Right atrium auricular region (tissue), 2 donors: Measurements from ENCODE around the gene RBM6. TPM values are rescaled to one million over a fixed set of nuclear protein-coding genes. Genes with fewer than 3 reads are reported as not detected.
A peak's percentile ranks its signal among the peaks of the same experiment; 100 is the strongest.

ENCODE experiments used
- DNase-seq: peaks from one replicate; pipeline ENCODE4 v3.0.0-alpha.2; 2019; ENCODE audit warnings: low spot score
- H3K27ac ChIP-seq, 2 donors: fragments of 200-600 bp; sonication (generic); 1 replicate in 1 of 2; 2 replicates in 1 of 2; pipeline ENCODE4 v1.5.1; 2016 to 2019
- H3K27me3 ChIP-seq, 2 donors: fragments of 200-600 bp; sonication (generic); one replicate each; pipeline versions ENCODE4 v1.5.1 to v1.6.0; 2017 to 2019
- H3K36me3 ChIP-seq: fragments of 200-600 bp; sonication (generic); one replicate; pipeline ENCODE4 v1.5.1; 2016
- H3K4me1 ChIP-seq, 2 donors: fragments of 200-600 bp; sonication (generic); one replicate each; pipeline versions ENCODE4 v1.5.1 to v1.6.0; 2017 to 2019
- H3K4me3 ChIP-seq, 2 donors: fragments of 200-600 bp; sonication (generic); 1 replicate in 1 of 2; 2 replicates in 1 of 2; pipeline ENCODE4 v1.5.1; 2017 to 2019; ENCODE audit warnings: mild to moderate bottlenecking in 1 of 2, moderate library complexity in 1 of 2
- H3K9me3 ChIP-seq, 2 donors: fragments of 200-600 bp; sonication (generic); one replicate each; pipeline ENCODE4 v1.5.1; 2019
- total RNA-seq, 2 donors: library from RNA; depleted of rRNA; stranded (reverse); fragments of >200 nt; gene quantifications; one replicate each; pipeline ENCODE4 v1.1.0, GENCODE V29; 2016
- TF ChIP-seq, protein P1 (sequence below), 2 donors: fragments of 200-600 bp; sonication (generic); IDR thresholded peaks; one replicate each; pipeline ENCODE4 v1.5.1; 2019; ENCODE audit warnings: antibody characterized with exemption in 2 of 2

The RBM6 gene, protein sequence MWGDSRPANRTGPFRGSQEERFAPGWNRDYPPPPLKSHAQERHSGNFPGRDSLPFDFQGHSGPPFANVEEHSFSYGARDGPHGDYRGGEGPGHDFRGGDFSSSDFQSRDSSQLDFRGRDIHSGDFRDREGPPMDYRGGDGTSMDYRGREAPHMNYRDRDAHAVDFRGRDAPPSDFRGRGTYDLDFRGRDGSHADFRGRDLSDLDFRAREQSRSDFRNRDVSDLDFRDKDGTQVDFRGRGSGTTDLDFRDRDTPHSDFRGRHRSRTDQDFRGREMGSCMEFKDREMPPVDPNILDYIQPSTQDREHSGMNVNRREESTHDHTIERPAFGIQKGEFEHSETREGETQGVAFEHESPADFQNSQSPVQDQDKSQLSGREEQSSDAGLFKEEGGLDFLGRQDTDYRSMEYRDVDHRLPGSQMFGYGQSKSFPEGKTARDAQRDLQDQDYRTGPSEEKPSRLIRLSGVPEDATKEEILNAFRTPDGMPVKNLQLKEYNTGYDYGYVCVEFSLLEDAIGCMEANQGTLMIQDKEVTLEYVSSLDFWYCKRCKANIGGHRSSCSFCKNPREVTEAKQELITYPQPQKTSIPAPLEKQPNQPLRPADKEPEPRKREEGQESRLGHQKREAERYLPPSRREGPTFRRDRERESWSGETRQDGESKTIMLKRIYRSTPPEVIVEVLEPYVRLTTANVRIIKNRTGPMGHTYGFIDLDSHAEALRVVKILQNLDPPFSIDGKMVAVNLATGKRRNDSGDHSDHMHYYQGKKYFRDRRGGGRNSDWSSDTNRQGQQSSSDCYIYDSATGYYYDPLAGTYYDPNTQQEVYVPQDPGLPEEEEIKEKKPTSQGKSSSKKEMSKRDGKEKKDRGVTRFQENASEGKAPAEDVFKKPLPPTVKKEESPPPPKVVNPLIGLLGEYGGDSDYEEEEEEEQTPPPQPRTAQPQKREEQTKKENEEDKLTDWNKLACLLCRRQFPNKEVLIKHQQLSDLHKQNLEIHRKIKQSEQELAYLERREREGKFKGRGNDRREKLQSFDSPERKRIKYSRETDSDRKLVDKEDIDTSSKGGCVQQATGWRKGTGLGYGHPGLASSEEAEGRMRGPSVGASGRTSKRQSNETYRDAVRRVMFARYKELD
- total RNA-seq = 10 to 100 TPM; 34.6 to 38.0 TPM

DNA sequence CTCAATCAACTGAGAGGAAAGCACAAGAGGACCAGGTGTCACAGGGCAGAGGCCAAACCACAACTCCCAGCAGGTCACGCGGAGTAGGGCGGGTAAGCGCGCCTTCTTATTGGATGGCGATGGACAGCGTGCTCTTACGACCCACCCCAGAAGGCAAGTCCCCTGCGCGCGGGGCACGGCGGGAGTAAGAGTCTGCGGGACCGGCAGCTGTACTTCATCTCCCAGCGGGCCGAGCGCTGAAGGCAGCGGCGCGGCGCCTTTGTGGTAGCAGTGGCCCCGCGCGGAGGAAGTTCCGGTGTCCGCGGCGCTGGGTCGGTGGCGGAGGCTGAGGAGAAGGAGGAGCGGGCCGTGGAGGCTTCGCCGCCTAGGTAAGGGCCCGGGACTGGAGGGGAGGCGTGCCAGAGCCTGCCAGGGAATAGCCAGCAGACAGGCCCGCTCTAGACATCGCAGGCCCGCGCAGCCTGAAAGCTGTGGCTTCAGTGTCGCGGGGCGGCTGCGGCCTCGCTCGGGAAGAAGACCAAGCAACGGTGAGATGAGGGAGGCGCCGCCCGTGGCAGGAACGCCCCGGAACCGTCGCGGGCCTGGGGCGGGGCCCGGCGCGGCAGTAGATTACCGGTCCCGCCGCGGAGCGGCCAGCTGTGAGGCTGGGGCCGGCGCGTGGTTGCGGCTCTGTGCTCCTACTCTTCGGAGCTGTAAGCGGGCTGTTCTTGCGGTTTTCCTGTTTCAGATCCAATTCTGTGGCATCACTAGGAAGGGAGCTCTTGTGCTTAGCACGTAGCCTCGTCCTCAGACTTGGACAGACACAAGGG, at the start of gene RBM6:
Gene RBM6, plus strand, starts transcription at position 293 of the 809 bp plus-strand sequence. CDS start 22,492 bp downstream, outside the sequence.
- TF ChIP-seq, protein P1, sequence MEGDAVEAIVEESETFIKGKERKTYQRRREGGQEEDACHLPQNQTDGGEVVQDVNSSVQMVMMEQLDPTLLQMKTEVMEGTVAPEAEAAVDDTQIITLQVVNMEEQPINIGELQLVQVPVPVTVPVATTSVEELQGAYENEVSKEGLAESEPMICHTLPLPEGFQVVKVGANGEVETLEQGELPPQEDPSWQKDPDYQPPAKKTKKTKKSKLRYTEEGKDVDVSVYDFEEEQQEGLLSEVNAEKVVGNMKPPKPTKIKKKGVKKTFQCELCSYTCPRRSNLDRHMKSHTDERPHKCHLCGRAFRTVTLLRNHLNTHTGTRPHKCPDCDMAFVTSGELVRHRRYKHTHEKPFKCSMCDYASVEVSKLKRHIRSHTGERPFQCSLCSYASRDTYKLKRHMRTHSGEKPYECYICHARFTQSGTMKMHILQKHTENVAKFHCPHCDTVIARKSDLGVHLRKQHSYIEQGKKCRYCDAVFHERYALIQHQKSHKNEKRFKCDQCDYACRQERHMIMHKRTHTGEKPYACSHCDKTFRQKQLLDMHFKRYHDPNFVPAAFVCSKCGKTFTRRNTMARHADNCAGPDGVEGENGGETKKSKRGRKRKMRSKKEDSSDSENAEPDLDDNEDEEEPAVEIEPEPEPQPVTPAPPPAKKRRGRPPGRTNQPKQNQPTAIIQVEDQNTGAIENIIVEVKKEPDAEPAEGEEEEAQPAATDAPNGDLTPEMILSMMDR (IDR thresholded peaks at IDR 0.05) = no peak

DNA sequence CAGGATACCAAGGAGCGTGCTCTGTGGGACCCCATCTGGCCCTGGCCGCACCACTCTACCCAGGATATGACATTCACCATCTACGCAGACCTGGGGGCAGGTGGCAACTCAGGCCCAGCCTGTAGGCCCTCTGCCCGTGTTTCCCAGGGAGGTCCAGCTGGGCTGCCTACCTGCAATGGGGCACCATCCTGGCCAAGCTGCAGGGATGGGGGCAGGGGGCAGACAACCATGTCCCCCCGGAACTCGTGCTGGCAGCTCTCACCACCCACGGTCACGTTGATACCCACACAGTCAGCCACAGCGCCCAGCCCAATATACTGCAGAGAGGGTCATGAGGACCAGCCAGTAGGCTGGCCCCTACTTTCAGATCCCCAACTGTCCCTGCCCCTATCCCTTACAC, 44.2 kb upstream of the RBM6 start:
- no peak overlapping the region for H3K27ac ChIP-seq
- H3K4me3 ChIP-seq = no peak overlapping the region
- no peak for DNase-seq
- H3K27me3 ChIP-seq = no peaks in the 10 kb centered on the region
- no peaks in the 10 kb centered on the region for H3K9me3 ChIP-seq
- TF ChIP-seq, protein P1 (IDR thresholded peaks at IDR 0.05) = no peak
- H3K36me3 ChIP-seq = no peaks in the 10 kb centered on the region
- peaks cover 0 to 7% of the 10 kb centered on the region in 2 donors for H3K4me1 ChIP-seq

More for the DNA sequence above, at the start of gene RBM6:
- peak; percentile 99 for DNase-seq
- Histone ChIP-seq H3K36me3 (no peaks in the 10 kb centered on the region), H3K27me3 (no peaks in the 10 kb centered on the region), H3K4me3 (peak within 1 kb of the TSS; percentile 81 to 84), H3K9me3 (no peaks in the 10 kb centered on the region), H3K27ac (peak within 1 kb of the TSS; percentile 94 to 97), H3K4me1 (peaks cover 0 to 19% of the 10 kb centered on the region in 2 donors)

DNA sequence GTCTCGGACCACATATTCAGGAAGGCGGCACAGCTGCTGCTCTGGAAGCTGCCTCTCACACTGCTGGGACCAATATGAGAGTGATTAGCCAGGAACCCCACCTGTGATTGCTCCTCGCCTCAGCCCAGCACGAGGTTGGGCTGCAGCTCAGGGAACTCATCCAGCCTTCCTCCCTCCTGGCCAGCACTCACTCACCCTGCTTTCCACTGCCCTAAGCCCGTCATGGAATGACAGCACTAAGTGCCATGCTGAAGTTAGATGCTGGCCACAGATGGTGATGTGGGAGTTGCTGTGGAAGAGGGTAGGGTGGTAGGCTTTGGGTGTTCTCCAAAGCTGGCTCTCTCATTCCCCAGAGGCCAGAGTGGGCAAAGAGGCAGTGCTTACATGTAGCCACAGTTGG, 43.6 kb upstream of the RBM6 start:
- TF ChIP-seq, protein P1 (IDR thresholded peaks at IDR 0.05) = no peak
- Histone ChIP-seq H3K27me3 (no peaks in the 10 kb centered on the region), H3K27ac (no peak overlapping the region), H3K9me3 (no peaks in the 10 kb centered on the region), H3K36me3 (no peaks in the 10 kb centered on the region), H3K4me1 (peaks cover 0 to 13% of the 10 kb centered on the region in 2 donors), H3K4me3 (no peak overlapping the region)
- no peak for DNase-seq

DNA sequence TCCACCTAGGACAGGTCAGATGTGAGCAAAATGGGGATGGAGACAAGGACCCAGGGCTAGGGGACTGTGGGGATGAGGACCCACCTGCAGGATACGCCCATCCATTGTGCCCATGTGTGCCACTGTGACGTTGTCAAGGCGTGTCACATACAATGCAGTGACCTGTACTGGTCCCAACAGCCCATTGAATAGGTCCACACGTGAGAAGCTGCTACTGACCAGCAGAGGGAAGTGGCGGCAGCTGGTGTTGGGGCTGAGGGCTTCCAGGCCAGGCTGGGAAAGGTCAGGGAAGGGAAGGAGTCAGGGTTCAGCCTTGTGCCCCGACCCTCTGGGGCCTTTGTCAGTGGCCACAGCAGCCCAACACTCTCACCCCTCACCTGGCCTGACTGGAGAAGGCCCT, 41.0 kb upstream of the RBM6 start:
- no peaks in the 10 kb centered on the region for H3K27me3 ChIP-seq
- no peak overlapping the region for H3K27ac ChIP-seq
- no peak overlapping the region for H3K4me3 ChIP-seq
- H3K36me3 ChIP-seq = no peaks in the 10 kb centered on the region
- no peak for DNase-seq
- TF ChIP-seq, protein P1 (IDR thresholded peaks at IDR 0.05) = no peak
- H3K4me1 ChIP-seq = peaks cover 0 to 28% of the 10 kb centered on the region in 2 donors
- H3K9me3 ChIP-seq = no peaks in the 10 kb centered on the region

DNA sequence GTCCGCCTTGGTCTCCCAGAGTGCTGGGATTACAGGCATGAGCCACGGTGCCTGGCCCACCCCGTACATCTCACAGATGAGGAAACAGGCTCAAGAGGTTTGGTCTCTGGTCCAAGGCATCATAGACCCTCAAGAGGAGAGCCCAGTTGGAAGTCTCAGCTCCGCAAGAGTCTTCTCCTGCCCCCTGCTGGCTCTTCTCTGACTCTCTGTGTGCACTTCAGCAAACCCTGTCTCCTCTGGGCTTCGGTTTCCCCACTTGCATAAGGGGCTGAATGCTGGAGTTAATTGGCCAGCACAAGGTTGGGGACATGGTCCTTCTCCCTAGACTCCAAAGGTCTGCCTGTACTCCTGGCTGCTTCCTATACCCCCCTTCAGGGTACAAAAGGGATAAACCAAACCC, 40.1 kb upstream of the RBM6 start:
- Histone ChIP-seq H3K27ac (no peak overlapping the region), H3K4me3 (no peak overlapping the region), H3K4me1 (peaks cover 0 to 34% of the 10 kb centered on the region in 2 donors), H3K9me3 (no peaks in the 10 kb centered on the region), H3K27me3 (no peaks in the 10 kb centered on the region), H3K36me3 (no peaks in the 10 kb centered on the region)
- TF ChIP-seq, protein P1 (IDR thresholded peaks at IDR 0.05) = peak in 1 of 2 donors; percentile 35
- DNase-seq = no peak
